Measurements from ENCODE around the gene CFAP73.

The CFAP73 gene

DNA sequence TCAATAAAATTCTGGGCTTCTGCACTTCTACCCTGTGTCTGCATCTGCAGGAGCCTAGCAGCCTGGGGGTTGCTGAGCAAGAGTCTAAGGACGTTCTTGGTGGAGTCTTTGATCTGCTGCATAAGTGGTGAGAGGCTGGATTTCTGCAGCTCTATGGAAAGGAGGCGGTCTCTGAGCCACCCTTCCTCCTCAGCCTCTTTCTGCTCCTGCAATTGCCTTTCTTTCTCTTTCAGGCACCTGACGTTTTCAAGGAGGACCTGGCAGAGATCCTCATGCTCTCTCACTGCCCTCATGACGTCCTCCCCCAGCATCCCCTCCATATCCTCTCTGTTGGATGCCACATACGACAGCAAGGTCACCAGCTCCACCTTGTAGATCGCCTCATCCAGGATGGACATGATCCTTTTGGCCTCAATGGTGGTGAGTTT lies 58.1 kb downstream of the CFAP73 start:
- no peaks in the 10 kb centered on the region for H3K27me3 ChIP-seq (replicated peaks)
- no peaks in the 10 kb centered on the region for H3K36me3 ChIP-seq (replicated peaks)
- H3K4me3 ChIP-seq (ENCODE audit: low read depth, low read length): no peak overlapping the region
- H3K27ac ChIP-seq: no peak overlapping the region
- in situ Hi-C loops (cut with HindIII; ENCODE audit: low pct_ligation_motif_present, low sequenced_read_pairs): no loop called here
- TF ChIP-seq, protein P1, sequence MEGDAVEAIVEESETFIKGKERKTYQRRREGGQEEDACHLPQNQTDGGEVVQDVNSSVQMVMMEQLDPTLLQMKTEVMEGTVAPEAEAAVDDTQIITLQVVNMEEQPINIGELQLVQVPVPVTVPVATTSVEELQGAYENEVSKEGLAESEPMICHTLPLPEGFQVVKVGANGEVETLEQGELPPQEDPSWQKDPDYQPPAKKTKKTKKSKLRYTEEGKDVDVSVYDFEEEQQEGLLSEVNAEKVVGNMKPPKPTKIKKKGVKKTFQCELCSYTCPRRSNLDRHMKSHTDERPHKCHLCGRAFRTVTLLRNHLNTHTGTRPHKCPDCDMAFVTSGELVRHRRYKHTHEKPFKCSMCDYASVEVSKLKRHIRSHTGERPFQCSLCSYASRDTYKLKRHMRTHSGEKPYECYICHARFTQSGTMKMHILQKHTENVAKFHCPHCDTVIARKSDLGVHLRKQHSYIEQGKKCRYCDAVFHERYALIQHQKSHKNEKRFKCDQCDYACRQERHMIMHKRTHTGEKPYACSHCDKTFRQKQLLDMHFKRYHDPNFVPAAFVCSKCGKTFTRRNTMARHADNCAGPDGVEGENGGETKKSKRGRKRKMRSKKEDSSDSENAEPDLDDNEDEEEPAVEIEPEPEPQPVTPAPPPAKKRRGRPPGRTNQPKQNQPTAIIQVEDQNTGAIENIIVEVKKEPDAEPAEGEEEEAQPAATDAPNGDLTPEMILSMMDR (IDR thresholded peaks at IDR 0.05; ENCODE audit: low read depth, low read length, missing control alignments): no peak
- no peak for DNase-seq

DNA sequence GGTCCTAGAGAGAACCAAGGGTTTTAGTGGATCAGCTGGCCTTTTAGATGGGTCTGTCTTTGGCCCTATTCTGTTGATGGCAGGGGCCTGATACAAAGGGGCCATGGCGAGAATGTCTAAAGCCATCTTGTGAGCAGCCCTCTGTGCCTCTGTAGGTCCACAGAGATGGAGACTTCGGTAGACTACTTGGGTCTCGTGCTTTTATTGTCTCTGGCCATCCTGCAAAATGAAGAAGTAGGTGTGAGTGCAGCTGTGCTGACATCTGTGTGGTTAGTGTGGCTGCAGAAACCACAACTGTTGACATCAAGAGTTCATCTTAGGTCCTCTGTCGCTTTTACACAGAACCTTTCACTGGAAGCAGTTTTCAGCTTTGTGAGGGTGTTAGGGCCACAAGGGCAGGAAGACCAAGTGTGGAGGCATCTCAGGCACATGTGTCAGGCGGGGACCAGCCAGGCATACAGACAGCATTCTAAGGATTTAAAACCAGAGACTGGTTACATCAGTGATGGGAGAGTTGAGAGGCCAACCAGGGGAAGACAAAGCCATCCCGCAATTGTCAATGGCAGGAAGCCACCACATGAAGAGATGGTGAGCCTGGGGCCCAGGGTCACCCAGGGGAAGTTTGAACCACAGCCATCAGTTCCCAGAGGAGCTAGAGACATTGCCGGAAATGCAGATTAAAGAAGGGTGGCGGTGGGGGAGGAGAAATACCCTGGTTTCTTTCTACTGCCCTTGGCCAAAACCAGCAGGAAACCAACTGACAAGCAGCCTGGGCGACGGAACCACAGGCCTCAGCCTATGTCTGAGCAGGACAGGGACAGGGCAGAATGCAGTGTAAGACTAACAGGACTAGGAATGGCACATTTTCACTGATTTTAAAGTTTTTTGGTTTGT lies 58.8 kb downstream of the CFAP73 start:
- TF ChIP-seq, protein P1 (IDR thresholded peaks at IDR 0.05; ENCODE audit: low read depth, low read length, missing control alignments): no peak
- Histone ChIP-seq H3K36me3 (replicated peaks) (no peaks in the 10 kb centered on the region), H3K27me3 (replicated peaks) (no peaks in the 10 kb centered on the region), H3K27ac (no peak overlapping the region), H3K4me3 (ENCODE audit: low read depth, low read length) (no peak overlapping the region)
- peak; percentile 23 for DNase-seq
- in situ Hi-C loops (cut with HindIII; ENCODE audit: low pct_ligation_motif_present, low sequenced_read_pairs): no loop called here

Data from brain microvascular endothelial cell (primary cell).